GM12872 (cell line): Measurements from ENCODE around the gene TMTC1.

ENCODE experiments used
- CTCF ChIP-seq: IDR thresholded peaks from 3 replicates; pipeline ENCODE4 v1.5.1; 2011; ENCODE audit warnings: low read depth, mild to moderate bottlenecking, low read length, moderate library complexity; ENCODE audit not compliant: insufficient read depth

Gene TMTC1

GRCh38 chr12:29799591-29799990, 15.8 kb upstream of the TMTC1 start:
- TF ChIP-seq CTCF, result no peak

GRCh38 chr12:29797565-29798355, 14.0 kb upstream of the TMTC1 start:
- no peak for TF ChIP-seq CTCF

DNA sequence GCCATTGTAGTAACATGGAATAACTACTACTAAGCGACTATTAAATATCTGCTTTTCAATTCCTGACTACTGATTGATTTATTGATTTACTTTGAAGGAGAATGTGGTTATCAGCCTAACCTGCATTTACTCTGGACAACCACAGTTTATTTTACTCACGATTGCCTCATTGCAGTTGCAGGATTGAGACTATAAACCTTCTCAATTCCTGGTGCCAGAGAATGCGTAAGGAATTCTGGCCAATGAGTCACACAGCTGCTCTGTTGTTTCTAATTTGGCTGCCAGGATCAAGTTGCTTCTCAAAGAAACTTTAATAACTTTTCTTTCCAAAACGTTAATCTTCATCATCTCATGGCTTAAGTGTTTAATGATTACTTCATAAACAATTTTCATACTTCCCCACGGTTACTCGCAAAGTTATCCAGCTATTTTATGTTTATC, 13.1 kb upstream of the TMTC1 start:
- no peak for TF ChIP-seq CTCF

DNA sequence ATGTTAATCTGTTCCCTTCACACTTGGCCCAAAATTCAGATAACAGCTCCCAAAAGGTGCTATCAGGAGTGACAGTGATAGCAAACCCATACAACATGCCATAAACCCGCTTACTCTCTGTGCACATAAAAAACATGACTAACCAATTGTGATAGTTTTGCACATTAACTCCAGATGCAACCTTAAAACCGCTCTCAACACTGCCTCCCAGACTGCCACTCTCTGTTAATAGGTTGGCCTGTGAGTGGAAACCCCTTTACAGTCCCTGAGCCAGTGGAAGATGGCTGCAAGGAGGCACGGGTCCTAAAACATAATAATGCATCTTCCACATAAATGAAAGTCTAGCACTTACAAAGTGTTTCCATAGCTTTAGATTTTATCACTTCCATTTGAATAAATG, 12.0 kb upstream of the TMTC1 start:
- TF ChIP-seq CTCF, result no peak

DNA sequence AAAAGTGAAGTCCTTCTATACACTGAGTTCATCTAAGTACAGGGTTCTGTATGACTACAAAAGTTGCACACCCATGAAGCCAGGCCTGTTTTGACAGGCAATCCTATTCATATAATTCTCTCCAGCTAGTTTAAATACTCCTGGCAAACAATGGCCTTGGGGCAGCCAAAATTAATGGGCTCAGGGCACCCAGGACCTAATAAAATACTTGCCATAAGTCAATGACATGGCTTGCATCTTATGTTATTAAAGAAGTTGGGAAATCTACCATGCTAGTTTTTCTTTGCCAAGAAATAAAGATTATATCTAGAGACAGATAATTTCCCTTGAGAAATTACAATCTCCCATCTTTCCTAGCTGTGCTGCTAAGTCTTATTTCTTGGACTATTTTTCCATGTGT, 11.1 kb upstream of the TMTC1 start:
- no peak for TF ChIP-seq CTCF

- no peak for TF ChIP-seq CTCF
Measured at GRCh38 chr12:29792853-29793252, 9.1 kb upstream of the TMTC1 start.

GRCh38 chr12:29792132-29792531, 8.4 kb upstream of the TMTC1 start:
- no peak for TF ChIP-seq CTCF
